Measurements from ENCODE around the gene MPHOSPH10. TPM values are rescaled to one million over a fixed set of nuclear protein-coding genes. Genes with fewer than 3 reads are reported as not detected.
"Not testable (repeated sequence)": the region's sequence is repeated elsewhere in the genome, so short reads cannot be mapped to it uniquely, and the experiment has no call there.

Gene MPHOSPH10, protein sequence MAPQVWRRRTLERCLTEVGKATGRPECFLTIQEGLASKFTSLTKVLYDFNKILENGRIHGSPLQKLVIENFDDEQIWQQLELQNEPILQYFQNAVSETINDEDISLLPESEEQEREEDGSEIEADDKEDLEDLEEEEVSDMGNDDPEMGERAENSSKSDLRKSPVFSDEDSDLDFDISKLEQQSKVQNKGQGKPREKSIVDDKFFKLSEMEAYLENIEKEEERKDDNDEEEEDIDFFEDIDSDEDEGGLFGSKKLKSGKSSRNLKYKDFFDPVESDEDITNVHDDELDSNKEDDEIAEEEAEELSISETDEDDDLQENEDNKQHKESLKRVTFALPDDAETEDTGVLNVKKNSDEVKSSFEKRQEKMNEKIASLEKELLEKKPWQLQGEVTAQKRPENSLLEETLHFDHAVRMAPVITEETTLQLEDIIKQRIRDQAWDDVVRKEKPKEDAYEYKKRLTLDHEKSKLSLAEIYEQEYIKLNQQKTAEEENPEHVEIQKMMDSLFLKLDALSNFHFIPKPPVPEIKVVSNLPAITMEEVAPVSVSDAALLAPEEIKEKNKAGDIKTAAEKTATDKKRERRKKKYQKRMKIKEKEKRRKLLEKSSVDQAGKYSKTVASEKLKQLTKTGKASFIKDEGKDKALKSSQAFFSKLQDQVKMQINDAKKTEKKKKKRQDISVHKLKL
- total RNA-seq: 26.3 TPM
- 42.2 TPM for polyA plus RNA-seq
- long read RNA-seq, donor 1, partial matches to known transcripts: 0 of 3 reads
- long read RNA-seq, donor 1, other reads (novel, unspliced or antisense): 0 of 3 reads
- long read RNA-seq, donor 2, transcript MPHOSPH10-205 (5 exons, 2,068 nt): minor isoform, 6 of 26 reads
- long read RNA-seq, donor 2, transcript MPHOSPH10-201 (11 exons, 2,484 nt): major isoform, 8 of 26 reads
- long read RNA-seq, donor 2, partial matches to known transcripts: 11 of 26 reads
- long read RNA-seq, donor 2, other reads (novel, unspliced or antisense): 0 of 26 reads
- long read RNA-seq, donor 3, transcript MPHOSPH10-204 (2 exons, 1,584 nt): major isoform, 6 of 40 reads
- long read RNA-seq, donor 3, partial matches to known transcripts: 31 of 40 reads
- long read RNA-seq, donor 3, other reads (novel, unspliced or antisense): 0 of 40 reads
- long read RNA-seq, donor 4, partial matches to known transcripts: 0 of 5 reads
- long read RNA-seq, donor 4, other reads (novel, unspliced or antisense): 0 of 5 reads
- long read RNA-seq, donor 5, transcript MPHOSPH10-201 (11 exons, 2,484 nt): major isoform, 6 of 31 reads
- long read RNA-seq, donor 5, partial matches to known transcripts: 17 of 31 reads
- long read RNA-seq, donor 5, other reads (novel, unspliced or antisense): 0 of 31 reads
- long read RNA-seq, donor 6, transcript MPHOSPH10-201 (11 exons, 2,484 nt): major isoform, 8 of 9 reads
- long read RNA-seq, donor 6, partial matches to known transcripts: 0 of 9 reads
- long read RNA-seq, donor 6, other reads (novel, unspliced or antisense): 0 of 9 reads
- long read RNA-seq, donor 7, transcript MPHOSPH10-201 (11 exons, 2,484 nt): major isoform, 9 of 17 reads
- long read RNA-seq, donor 7, partial matches to known transcripts: 5 of 17 reads
- long read RNA-seq, donor 7, other reads (novel, unspliced or antisense): 0 of 17 reads
- long read RNA-seq, donor 8, partial matches to known transcripts: 0 of 1 reads
- long read RNA-seq, donor 8, other reads (novel, unspliced or antisense): 0 of 1 reads
- long read RNA-seq, donor 9, transcript MPHOSPH10-201 (11 exons, 2,484 nt): major isoform, 6 of 10 reads
- long read RNA-seq, donor 9, partial matches to known transcripts: 0 of 10 reads
- long read RNA-seq, donor 9, other reads (novel, unspliced or antisense): 0 of 10 reads
- long read RNA-seq, donor 10, partial matches to known transcripts: 0 of 1 reads
- long read RNA-seq, donor 10, other reads (novel, unspliced or antisense): 0 of 1 reads

DNA sequence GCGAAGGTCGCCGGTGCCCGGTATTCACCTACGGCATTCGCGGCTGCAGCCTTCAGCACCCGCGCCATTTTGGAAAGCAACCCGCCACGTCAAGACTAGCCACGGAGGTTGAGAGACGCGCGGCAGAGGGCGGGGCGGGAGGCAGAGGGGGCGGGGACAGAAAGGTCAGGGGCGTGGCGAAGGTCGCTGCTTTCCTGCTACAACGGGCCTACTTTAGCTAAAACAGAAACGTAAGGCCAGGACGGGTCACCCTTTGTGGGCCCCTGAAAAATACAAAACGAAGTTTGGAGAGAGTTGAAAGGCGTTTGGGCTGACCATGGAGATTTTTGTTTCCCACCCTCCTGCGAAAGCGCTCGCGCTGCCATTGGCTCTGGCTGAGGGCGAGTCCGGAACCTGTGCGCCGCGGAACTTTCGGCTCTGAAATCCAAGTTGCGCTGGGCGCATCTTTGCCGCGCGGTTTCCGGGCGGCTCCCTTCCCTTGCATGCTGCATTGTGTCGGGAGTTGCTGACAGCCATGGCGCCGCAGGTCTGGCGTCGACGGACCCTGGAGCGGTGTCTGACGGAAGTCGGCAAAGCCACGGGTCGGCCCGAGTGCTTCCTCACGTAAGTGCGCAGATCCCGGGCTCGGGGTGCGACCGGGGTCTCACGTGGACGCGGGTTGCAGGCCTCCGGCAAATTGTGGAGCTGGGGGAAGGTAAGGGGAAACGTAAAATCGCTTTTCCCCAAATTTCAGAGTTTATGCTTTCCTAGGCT, at the start of gene MPHOSPH10, which contains the start of gene MCEE:
Gene MPHOSPH10, plus strand, starts transcription at position 483 of the 753 bp plus-strand sequence. Its CDS starts 32 bp downstream, at position 515.
Gene MCEE, minus strand, starts transcription at position 78 of the 753 bp plus-strand sequence. Its CDS starts 10 bp downstream, at position 68.
- under 1% methylated on average over 67 of the region's 67 CpGs for WGBS
- H3K27me3 ChIP-seq (ENCODE audit: control insufficient read depth in 2 of 2, insufficient read depth in 1 of 2, low read length in 1 of 2): no peaks in the 10 kb centered on the region
- peak; percentile 83 to 95 (median 87) for DNase-seq (ENCODE audit: low read depth in 6 of 9, low spot score in 9 of 9)
- no peaks in the 10 kb centered on the region for H3K9me3 ChIP-seq (ENCODE audit: control insufficient read depth in 2 of 2, insufficient read depth in 1 of 2, low read length in 1 of 2)
- H3K4me1 ChIP-seq (ENCODE audit: control insufficient read depth in 2 of 2, insufficient read depth in 2 of 2, low read length in 2 of 2): peaks cover 6 to 8% of the 10 kb centered on the region in 2 donors
- peak within 1 kb of the TSS; percentile 87 to 93 for H3K27ac ChIP-seq (ENCODE audit: low read depth in 1 of 2, low read length in 1 of 2)
- peaks cover 10 to 14% of the 10 kb centered on the region in 2 donors for H3K36me3 ChIP-seq (ENCODE audit: control insufficient read depth in 2 of 2, insufficient read depth in 2 of 2, low read length in 1 of 2)
- peak within 1 kb of the TSS; percentile 84 to 92 for H3K4me3 ChIP-seq (ENCODE audit: low read length in 2 of 2)

GRCh38 chr2:71082402-71083252, 47.8 kb upstream of the MPHOSPH10 start:
- no peaks in the 10 kb centered on the region for H3K9me3 ChIP-seq (ENCODE audit: control insufficient read depth in 2 of 2, insufficient read depth in 1 of 2, low read length in 1 of 2)
- peaks cover 3% of the 10 kb centered on the region in 2 donors for H3K4me1 ChIP-seq (ENCODE audit: control insufficient read depth in 2 of 2, insufficient read depth in 2 of 2, low read length in 2 of 2)
- WGBS: 96% methylated on average over 5 of the region's 5 CpGs
- peaks cover 12 to 14% of the 10 kb centered on the region in 2 donors for H3K36me3 ChIP-seq (ENCODE audit: control insufficient read depth in 2 of 2, insufficient read depth in 2 of 2, low read length in 1 of 2)
- no peak for DNase-seq (ENCODE audit: low read depth in 6 of 9, low spot score in 9 of 9)
- no peaks in the 10 kb centered on the region for H3K27me3 ChIP-seq (ENCODE audit: control insufficient read depth in 2 of 2, insufficient read depth in 1 of 2, low read length in 1 of 2)
- no peak overlapping the region for H3K27ac ChIP-seq (ENCODE audit: low read depth in 1 of 2, low read length in 1 of 2)
- H3K4me3 ChIP-seq (ENCODE audit: low read length in 2 of 2): no peak overlapping the region

GRCh38 chr2:71083297-71083696, 47.1 kb upstream of the MPHOSPH10 start:
- not testable (repeated sequence) for H3K4me3 ChIP-seq (ENCODE audit: low read length in 2 of 2); H3K4me1 ChIP-seq (ENCODE audit: control insufficient read depth in 2 of 2, insufficient read depth in 2 of 2, low read length in 2 of 2); DNase-seq (ENCODE audit: low read depth in 6 of 9, low spot score in 9 of 9); H3K27me3 ChIP-seq (ENCODE audit: control insufficient read depth in 2 of 2, insufficient read depth in 1 of 2, low read length in 1 of 2); H3K36me3 ChIP-seq (ENCODE audit: control insufficient read depth in 2 of 2, insufficient read depth in 2 of 2, low read length in 1 of 2); H3K9me3 ChIP-seq (ENCODE audit: control insufficient read depth in 2 of 2, insufficient read depth in 1 of 2, low read length in 1 of 2); H3K27ac ChIP-seq (ENCODE audit: low read depth in 1 of 2, low read length in 1 of 2)
- no CpG with 5 or more reads among the region's 3 CpGs for WGBS

- not testable (repeated sequence) for H3K4me1 ChIP-seq (ENCODE audit: control insufficient read depth in 2 of 2, insufficient read depth in 2 of 2, low read length in 2 of 2); DNase-seq (ENCODE audit: low read depth in 6 of 9, low spot score in 9 of 9); H3K4me3 ChIP-seq (ENCODE audit: low read length in 2 of 2); H3K9me3 ChIP-seq (ENCODE audit: control insufficient read depth in 2 of 2, insufficient read depth in 1 of 2, low read length in 1 of 2); H3K27me3 ChIP-seq (ENCODE audit: control insufficient read depth in 2 of 2, insufficient read depth in 1 of 2, low read length in 1 of 2); H3K36me3 ChIP-seq (ENCODE audit: control insufficient read depth in 2 of 2, insufficient read depth in 2 of 2, low read length in 1 of 2)
- WGBS: 55% methylated on average over 10 of the region's 13 CpGs
- peak overlapping the region in 1 of 2 donors; percentile 31 for H3K27ac ChIP-seq (ENCODE audit: low read depth in 1 of 2, low read length in 1 of 2)
Observed at GRCh38 chr2:71083752-71084312, 46.6 kb upstream of the MPHOSPH10 start.

- not testable (repeated sequence) for H3K27me3 ChIP-seq (ENCODE audit: control insufficient read depth in 2 of 2, insufficient read depth in 1 of 2, low read length in 1 of 2); H3K9me3 ChIP-seq (ENCODE audit: control insufficient read depth in 2 of 2, insufficient read depth in 1 of 2, low read length in 1 of 2); H3K36me3 ChIP-seq (ENCODE audit: control insufficient read depth in 2 of 2, insufficient read depth in 2 of 2, low read length in 1 of 2); DNase-seq (ENCODE audit: low read depth in 6 of 9, low spot score in 9 of 9); H3K27ac ChIP-seq (ENCODE audit: low read depth in 1 of 2, low read length in 1 of 2); H3K4me3 ChIP-seq (ENCODE audit: low read length in 2 of 2); H3K4me1 ChIP-seq (ENCODE audit: control insufficient read depth in 2 of 2, insufficient read depth in 2 of 2, low read length in 2 of 2)
- WGBS: 94% methylated on average over 9 of the region's 9 CpGs
Observed at GRCh38 chr2:71085325-71086003, 45.0 kb upstream of the MPHOSPH10 start.

- not testable (repeated sequence) for H3K36me3 ChIP-seq (ENCODE audit: control insufficient read depth in 2 of 2, insufficient read depth in 2 of 2, low read length in 1 of 2); H3K9me3 ChIP-seq (ENCODE audit: control insufficient read depth in 2 of 2, insufficient read depth in 1 of 2, low read length in 1 of 2); H3K4me3 ChIP-seq (ENCODE audit: low read length in 2 of 2); H3K4me1 ChIP-seq (ENCODE audit: control insufficient read depth in 2 of 2, insufficient read depth in 2 of 2, low read length in 2 of 2); DNase-seq (ENCODE audit: low read depth in 6 of 9, low spot score in 9 of 9); H3K27ac ChIP-seq (ENCODE audit: low read depth in 1 of 2, low read length in 1 of 2); H3K27me3 ChIP-seq (ENCODE audit: control insufficient read depth in 2 of 2, insufficient read depth in 1 of 2, low read length in 1 of 2)
- WGBS: 90% methylated on average over 14 of the region's 14 CpGs
Observed at GRCh38 chr2:71089475-71089874, 41.0 kb upstream of the MPHOSPH10 start.
